Measurements from ENCODE around the gene ABCB6.

- TF ChIP-seq CHD2 (IDR thresholded peaks at IDR 0.05; ENCODE audit: low read length), result no peak
- TF ChIP-seq JUN (IDR thresholded peaks at IDR 0.05; ENCODE audit: low read depth, low read length), result no peak
- TF ChIP-seq HDAC6 (IDR thresholded peaks at IDR 0.05; ENCODE audit: low read depth, low read length), result no peak
- TF ChIP-seq KDM1A (IDR thresholded peaks at IDR 0.05; ENCODE audit: borderline replicate concordance, low read length), result no peak
- no peak for TF ChIP-seq CBX8 (IDR thresholded peaks at IDR 0.05; ENCODE audit: borderline replicate concordance, low read depth, low read length)
- TF ChIP-seq POLR2A (IDR thresholded peaks at IDR 0.05; ENCODE audit: control extremely low read depth in 1 of 2, low read depth in 2 of 2, low read length in 2 of 2), result no peak
- no peak for TF ChIP-seq ATF2 (IDR thresholded peaks at IDR 0.05; ENCODE audit: low read length)
- TF ChIP-seq CTCF (IDR thresholded peaks at IDR 0.05; ENCODE audit: control extremely low read depth in 1 of 3, insufficient read depth in 1 of 3, low read depth in 1 of 3, low read length in 3 of 3), result no peak
- TF ChIP-seq RFX5 (IDR thresholded peaks at IDR 0.05; ENCODE audit: borderline replicate concordance, low read depth, low read length), result no peak
- no peak for TF ChIP-seq ZNF274 (IDR thresholded peaks at IDR 0.05; ENCODE audit: borderline replicate concordance, extremely low read depth, low read length)
- no peak for TF ChIP-seq CEBPB (IDR thresholded peaks at IDR 0.05; ENCODE audit: low read depth, low read length)
Observed at GRCh38 chr2:219209236-219210195, 9.2 kb downstream of the ABCB6 start.

All from H1 (cell line).